Activated CD4-positive, alpha-beta T cell treated with anti-CD3 and anti-CD28 coated beads, Interleukin-2, amount 50 U/mL, for 24 hours (primary cell): ENCODE measurements around the gene TARS1.
A peak's percentile ranks its signal among the peaks of the same experiment; 100 is the strongest.

Experiments
- DNase-seq, 2 donors: peaks; one replicate each; pipeline ENCODE4 v3.0.0-alpha.2; 2020; ENCODE audit warnings: low read depth in 1 of 2, low spot score in 1 of 2

Gene TARS1

DNA sequence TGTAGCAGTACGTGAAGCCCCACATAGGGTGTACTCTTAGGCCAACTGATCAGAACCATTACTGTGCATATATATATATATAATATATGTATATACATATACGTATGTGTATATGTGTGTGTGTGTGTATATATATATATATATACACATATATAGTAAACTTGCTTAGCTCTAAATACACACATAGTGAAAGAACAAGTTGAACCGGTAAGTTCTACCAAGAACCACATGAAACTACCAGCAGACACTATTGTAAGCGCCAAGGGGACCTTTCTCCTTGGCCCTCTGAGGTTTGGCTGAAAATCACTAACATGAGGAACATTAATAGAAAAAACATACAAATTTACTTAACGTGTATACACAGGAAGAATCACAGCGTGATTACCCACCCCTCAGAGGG is 1.8 kb upstream of the TARS1 start:
- no peak for DNase-seq

DNA sequence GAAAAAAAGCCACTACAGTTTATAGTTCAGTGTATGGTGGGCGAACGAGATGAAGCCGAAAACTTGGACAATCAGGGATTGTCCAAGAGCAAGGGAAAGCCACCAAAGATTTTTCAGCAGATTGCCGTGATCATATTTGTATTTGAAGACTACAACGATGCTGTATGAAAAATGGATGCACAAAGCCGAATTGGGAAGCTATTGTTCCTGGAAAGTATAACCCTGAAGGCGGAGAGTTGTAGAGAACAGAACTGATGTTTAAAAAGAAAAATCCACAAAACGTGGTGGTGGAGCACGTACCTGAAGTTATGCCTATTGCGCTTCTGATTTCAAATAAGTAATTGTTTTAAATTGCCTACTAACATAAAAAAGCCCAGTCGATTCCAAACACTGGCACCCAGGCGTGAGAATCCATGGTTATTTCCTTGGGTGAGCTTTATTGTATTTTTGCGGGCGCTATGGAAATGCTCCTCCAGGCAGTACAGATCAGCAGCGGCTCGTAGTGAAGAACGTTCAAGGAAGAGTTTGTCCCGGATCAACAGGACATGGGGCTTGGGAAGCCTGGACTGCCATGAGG is 772 bp upstream of the TARS1 start:
- DNase-seq, result no peak

DNA sequence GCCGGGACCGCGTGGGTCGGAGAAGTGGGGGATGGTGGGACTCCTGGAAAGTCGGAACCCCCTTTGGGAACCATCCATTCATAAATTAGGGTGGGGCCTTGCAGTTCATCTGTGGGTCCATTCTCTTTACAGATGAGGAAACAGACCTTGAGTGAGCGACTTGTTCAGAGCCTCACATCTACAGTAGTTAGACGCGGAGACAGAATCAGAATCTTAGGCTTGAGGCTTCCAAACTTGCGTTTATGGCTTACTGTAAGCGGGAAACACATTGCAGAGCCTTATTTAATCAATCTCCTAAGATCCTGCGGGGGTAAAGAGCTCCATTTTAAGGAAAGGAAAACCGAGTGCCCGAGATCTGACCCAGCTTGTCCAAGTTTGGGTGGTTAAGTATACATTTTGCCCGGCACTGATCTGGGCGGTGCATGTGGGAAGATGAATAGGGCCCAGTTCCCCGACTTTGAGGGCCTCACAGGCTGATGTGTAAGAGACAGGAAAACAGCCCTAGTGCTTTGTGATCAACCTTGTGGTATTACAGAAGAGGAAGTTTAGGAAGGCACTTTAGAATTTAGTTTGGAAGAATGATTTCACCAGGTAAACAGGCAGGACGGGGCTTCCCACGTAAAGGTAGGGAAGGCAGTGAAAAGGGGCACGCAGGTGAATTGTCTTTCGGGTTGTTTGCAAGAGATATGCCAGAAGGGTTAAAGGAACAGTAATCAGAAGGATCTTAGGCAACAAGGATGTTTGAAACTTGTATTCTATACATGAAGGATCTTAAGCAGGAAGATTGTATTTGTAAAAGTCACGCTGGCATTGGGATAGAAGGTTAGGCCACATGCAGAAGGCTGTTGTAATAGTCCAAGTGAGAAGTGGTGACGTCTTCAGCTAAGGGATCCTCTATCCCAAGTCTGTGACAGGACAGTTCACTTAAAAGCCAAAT is 744 bp downstream of the TARS1 start:
- DNase-seq, result peak in 1 of 2 donors; percentile 23

DNA sequence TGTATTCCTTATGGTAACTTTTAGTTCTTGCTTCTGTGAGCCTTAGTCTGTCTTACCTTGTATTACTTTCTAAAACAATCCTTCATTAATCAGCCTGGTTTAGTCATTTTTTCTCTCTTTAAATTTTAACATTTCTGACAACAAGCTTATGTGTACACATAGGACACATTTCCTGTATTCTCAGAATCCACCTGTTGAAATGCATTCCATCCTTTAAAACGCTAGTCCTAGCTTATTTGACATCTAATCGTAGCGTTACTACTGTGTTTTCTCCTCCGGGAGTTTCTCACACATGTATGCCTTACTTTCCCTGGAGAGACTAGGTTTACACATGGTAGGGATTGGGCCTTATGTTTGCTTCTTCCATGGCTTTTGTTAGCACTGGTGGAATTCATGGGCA is 3.8 kb downstream of the TARS1 start:
- DNase-seq, result no peak

DNA sequence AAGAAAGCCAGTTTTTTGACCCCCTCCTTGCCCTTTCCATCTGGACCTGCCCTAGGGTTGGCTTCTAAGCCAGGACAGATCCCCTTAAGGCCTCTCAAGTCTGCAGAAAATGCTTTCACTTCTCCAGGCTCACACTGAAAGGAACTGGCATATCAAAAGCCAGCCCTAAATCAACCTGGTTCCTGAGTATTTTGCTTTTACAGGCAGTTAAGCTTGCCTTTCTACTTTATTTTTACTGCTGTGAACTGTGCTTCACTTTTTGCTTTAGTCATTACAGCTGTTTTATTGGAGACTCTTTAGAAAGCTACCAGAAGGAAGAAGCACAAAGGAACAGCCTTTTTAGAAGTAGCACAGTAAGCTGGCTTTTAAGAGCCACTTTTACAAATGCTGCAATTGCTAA is 5.0 kb downstream of the TARS1 start:
- DNase-seq, result no peak

DNA sequence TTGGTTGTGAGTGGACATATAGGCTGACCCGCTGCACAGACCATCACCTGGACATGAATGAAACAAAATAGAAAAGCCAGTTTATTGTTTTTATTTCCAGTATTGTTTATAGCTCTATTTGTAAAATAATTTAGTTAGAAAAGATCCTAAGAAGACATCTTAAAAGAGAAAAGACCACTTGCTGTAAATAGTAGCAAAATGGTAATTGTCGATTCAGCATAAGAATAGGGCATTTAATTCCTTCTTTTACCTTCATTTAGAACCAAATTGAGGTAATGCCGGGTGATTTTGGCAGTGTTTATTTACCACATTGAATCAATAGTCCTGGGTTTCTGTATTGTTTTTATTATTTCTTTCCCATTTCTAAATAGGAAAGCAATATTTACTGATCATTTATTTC is 7.4 kb downstream of the TARS1 start:
- no peak for DNase-seq

DNA sequence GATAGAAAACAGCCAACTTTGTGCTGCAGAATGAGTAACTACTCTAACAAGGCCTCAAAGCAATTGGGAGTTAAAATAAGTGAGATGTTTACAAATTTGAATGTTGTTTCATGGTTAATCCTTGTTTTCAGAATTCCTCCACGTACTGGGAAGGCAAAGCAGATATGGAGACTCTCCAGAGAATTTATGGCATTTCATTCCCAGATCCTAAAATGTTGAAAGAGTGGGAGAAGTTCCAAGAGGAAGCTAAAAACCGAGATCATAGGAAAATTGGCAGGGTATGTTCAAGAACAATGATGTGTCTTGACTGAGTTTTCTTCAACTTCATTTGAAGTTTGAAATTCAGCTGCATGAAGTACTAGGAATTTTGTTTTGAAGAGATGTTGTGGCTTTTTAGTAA is 16.4 kb downstream of the TARS1 start:
- DNase-seq, result no peak

DNA sequence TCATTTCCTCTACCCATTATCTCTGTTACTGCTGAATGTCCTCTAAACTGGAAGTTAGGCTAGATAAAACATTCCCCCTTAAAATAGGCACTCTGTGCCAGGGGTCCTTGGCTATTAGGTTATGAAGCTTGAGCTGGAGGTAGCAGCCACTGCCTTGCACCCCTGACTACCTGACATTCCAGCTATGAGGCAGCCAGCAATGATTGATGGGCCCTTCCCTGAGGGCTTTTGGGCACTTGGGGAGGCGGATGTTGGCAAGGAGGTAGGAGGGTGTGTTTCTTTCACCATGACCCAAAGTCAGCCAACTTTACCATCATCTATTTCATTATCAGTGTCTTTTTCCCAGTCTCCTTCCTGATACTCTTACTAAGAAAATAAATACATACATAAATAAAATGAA is 17.1 kb downstream of the TARS1 start:
- no peak for DNase-seq

DNA sequence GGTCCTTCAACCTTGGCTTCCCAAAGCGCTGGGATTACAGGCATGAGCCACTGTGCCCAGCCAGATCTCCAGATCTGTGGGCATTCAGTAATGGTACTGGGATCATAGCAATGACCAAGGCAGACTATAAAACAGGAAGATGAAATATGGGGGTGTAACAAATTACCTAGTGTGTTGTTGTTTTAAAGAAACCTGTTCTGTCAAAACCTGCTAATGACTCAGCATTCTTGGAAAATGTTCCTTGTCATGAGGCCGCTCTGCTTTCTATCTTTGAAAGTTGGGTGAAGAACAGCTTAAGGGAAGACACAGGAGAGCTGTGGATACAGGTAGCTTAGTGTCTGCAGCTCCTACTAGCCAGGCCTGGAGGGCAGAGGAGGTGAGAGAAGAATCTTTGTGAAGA is 19.4 kb downstream of the TARS1 start:
- DNase-seq, result no peak

DNA sequence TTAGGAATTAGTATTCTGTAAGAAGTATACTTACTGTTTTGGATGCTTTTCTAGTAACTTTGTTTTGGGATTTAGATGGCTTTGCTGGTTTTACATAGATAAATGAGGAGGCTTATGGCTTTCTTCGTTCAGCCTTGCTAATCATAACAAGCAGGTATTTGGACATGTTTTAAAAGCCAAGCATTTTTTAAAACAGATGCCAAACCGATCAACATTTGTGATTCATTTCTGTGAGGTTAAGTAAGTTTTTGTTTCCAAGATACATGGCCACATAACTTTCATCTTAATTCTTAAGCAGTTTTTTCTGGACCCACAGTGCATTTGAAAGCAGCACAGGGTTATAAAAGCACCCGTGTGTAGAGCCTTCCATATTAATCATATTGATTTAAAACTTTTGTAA is 21.7 kb downstream of the TARS1 start:
- no peak for DNase-seq

DNA sequence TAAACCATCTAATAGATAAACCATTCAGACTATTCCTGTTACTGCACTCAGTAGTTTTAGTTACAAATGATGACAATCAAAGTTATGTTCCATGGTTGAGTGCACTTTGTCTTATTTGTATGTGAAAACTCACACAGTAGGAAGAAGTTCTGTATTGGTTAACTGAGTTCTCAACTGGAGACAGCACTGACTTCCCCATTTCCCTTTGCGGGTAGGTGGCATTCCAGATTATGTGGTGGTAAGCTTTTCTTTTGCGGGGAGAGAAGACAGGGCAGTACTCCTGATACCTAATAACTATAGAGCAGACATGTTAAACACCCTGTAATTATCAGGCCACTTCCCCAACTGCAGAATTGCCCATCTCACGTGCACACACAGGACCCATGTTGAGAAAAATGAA is 24.4 kb downstream of the TARS1 start:
- no peak for DNase-seq

DNA sequence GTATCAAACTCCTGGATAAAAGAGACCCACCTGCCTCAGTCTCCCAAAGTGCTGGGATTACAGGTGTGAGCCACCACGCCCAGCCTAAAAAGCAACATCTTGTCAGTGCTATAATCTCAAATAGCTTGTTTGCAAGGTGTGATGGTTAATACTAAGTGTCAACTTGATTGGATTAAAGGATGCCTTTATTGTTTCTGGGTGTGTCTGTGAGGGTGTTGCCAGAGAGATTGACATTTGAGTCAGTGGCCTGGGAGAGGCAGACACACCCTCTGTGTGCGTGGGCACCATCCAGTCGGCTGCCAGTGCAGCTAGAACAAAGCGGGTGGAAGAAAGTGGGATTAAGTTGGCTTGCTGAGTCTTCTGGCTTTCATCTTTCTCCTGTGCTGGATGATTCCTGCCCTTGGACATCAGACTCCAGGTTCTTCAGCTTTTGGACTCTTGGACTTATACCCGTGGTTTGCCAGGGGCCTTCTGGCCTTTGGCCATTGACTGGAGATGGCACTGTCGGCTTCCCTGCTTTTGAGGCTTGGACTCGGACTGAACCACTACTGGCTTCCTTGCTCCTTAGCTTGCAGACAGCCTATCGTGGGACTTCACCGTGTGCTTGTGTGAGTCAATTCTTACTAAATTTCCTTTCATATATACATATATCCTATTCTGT is 28.1 kb downstream of the TARS1 start:
- no peak for DNase-seq

DNA sequence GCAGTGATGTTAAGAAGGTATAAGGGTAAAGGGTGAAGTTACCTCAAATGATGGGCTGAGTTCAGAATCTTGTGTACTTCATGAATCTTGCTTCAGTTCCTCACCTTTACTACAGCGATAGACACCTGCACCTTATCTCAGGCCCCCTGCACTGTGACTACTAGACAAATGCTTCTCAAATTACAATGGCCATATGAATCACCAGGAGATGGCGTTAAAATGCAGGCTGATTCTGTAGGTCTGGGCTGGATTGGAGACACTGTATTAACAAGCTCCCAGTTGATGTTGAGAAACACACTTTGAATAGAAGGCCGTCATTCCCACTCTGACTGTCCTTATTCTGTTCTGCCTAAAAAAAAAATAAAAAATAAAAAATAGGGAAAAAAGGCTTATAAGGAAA is 29.8 kb downstream of the TARS1 start:
- no peak for DNase-seq

DNA sequence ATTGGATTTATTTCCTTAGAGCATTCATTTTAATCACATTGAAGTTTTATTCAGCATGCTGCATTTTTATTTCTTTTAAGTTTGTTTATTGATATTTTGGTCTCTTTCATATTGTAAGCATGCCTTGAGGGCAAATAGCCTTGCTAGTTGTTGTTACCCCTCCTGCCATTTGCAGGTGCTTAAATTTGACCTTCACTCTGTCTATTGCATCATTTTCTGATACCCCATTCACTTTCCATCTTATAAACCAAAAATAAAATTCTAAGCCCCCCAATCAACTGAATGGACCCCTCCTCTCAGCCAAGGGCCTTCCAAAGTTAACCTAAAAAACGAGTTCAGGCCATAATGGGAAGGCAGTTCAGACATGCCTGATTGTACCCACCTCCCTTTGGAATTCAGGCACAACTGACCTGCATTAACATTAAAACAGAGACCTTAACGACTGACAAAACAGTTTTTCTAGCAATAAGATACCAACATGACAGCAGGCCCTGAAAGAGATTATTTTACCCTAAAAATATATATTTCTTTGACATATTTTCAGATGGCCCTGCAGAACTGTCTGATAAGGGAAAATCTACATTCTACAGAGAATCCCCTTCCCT is 32.1 kb downstream of the TARS1 start:
- DNase-seq, result no peak

DNA sequence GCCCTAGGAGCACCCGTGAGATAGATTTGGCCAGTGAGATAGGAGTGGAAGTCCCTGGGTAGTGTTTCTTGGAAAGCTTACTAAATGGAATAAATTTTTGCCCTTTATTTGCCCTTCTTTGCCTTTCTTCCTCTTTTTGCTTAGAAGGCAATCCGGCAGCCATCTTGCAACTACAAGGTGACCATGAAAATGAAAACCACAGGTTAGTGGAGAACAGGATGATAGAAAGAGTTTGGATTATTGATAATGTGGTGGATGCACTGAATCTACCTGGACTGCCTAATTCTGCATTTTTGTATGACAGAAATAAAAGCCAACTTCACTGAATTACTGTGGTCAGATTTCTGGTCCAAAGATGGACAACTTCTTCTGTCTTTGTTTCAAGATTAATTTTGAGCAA is 33.2 kb downstream of the TARS1 start:
- no peak for DNase-seq

DNA sequence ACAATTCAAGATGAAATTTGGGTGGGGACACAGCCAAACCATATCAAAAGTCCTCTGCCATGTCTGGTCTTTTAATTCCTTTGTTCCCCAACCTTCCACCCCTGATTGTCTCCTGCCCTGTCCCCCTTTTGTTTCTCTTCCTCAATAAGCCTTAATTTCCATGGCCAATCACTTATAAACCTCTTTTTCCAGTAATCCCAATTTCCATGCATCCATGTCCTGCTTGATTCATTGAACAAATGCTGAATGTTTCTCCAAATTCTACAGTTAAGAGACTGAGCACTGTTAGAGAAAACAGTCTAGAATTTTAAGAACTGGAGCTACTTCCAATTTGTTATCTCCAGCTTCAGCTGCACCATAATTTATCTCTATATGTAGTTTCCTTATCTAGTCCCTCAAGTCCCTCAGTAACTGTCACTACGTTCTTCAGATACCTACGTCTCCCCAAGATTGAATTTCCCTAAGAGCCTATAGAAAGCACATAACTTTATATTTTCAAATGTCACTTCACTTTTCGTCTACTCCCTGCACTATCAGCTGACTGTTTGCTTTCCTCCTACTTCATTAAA is 34.2 kb downstream of the TARS1 start:
- no peak for DNase-seq

DNA sequence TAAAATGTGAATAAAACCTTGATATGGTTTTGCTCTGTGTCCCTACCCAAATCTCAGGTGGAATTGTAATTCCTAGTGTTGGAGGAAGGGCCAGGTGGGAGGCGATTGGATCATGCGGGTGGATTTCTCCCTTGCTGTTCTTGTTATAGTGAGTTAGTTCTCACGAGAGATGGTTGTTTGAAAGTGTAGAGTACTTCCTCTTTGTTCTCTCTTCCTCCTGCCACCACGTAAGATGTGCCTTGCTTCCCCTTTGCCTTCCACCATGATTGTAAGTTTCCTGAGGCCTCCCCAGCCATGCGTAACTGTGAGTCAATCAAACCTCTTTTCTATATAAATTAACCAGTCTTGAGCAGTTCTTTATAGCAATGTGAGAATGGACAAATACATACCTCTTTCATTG is 34.9 kb downstream of the TARS1 start:
- DNase-seq, result no peak

DNA sequence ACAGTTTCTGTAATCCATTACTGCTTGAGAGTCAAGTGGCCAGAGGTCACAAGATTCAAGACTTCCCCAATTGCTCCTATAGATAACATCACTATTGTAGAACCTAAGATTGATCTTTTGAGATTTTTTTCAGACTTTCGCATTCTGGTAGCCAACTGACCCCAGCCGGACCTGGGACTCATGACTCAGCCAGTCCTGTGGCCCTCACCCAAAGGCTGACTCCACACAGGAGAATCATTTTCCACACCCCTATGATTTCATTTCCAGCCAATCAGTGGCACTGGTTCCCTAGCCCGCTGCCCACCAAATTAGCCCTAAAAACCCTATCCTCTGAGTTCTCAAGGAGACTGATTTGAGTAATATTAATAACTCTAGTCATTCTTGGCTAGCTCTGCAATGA is 36.2 kb downstream of the TARS1 start:
- no peak for DNase-seq

DNA sequence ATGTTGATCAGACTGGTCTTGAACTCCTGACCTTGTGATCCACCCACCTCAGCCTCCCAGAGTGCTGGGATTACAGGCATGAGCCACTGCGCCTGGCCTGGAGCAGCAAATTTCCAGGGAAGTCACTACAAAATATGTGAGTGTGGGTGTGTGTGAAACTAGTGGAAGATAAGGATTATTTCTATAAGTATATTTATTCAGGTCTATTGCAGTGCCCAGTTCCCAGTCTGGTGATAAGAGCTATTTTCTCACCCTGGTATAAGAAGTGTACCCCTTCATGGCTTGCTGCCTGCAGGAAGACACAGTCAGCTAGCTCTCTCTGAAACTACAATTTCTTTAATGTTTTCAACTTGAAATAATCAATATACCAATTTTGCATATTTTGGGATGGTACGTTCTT is 37.1 kb downstream of the TARS1 start:
- no peak for DNase-seq

DNA sequence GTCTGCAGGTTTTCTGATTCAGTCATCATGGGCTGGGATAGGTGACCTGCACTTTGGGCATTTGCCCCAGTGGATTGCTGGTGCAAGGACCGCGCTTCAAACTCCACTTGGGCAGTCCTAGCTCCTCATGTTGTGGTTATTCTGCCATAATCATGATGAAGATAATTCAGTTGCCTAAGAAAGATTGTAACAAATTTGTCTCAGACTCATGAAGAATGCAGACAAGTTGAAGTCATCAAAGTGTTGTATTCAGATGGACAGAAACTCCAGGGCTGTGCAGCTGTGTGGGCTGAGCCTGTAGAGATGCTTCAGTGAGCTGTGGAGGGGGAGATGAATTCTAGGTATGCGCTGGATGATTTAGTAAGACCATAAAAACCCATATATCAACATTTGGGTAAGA is 38.5 kb downstream of the TARS1 start:
- no peak for DNase-seq

DNA sequence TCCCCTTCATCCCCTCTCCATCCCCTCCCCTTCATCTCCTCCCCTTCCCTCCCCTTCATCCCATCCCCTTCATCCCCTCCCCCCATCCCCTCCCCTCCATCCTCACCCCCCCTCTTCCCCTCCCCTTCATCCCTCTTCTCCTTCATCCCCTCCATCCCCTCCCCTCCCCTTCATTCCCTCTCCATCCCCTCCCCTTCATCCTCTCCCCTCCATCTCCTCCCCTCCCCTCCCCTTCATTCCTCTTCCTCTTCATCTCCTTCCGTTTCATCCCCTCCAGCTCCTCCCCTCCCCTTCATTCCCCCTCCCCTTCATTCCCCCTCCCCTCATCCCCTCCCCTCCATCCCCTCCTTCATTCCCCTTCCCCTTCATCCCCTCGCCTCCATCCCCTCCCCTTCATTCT is 40.1 kb downstream of the TARS1 start:
- DNase-seq, result no peak

DNA sequence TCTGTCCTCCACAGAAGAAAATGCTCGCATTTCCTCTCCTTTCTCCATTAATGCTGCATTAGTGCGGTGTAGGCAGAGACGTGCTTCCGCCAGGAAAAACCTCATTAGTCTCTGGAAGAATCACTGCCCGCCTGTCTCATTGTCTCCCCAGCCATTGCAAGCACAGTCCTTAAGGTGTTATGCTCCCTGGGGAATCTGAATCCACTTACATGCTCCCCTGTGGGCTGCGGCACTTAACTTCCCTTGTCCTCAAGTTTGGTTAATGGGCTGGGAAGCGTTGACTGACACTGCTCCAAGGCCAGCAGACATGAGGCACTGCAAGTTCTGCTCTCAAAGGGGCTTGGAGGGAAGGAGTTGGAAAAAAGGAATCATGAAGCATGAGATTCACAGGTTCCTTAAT is 41.6 kb downstream of the TARS1 start:
- no peak for DNase-seq
